LNCAP (cell line): ENCODE data around the gene PPA1.

Source experiments
- CTCF ChIP-seq: fragments of 450-650 bp; IDR thresholded peaks from 2 replicates; pipeline ENCODE4 v1.5.1; 2017; ENCODE audit warnings: mild to moderate bottlenecking

The PPA1 gene

GRCh38 chr10:70206762-70207161 is 26.5 kb downstream of the PPA1 start:
- no peak for TF ChIP-seq CTCF

GRCh38 chr10:70201105-70201504 is 32.1 kb downstream of the PPA1 start:
- TF ChIP-seq CTCF: no peak

- TF ChIP-seq CTCF: no peak
Measured at GRCh38 chr10:70198696-70199466, 34.3 kb downstream of the PPA1 start.

- no peak for TF ChIP-seq CTCF
Measured at GRCh38 chr10:70197235-70197945, 35.8 kb downstream of the PPA1 start.

GRCh38 chr10:70193391-70193844 is 39.8 kb downstream of the PPA1 start:
- no peak for TF ChIP-seq CTCF

- TF ChIP-seq CTCF: no peak
Measured at GRCh38 chr10:70192326-70192968, 40.8 kb downstream of the PPA1 start.

- TF ChIP-seq CTCF: no peak
Measured at GRCh38 chr10:70191972-70192305, 41.3 kb downstream of the PPA1 start.
